SJCRH30 (cell line): ENCODE results near the gene PIK3AP1. TPM values are rescaled to one million over a fixed set of nuclear protein-coding genes. Genes with fewer than 3 reads are reported as not detected.

Experiments
- DNase-seq, 2 experiments: peaks; one replicate each; pipeline ENCODE4 v3.0.0-alpha.2; 2015 to 2020
- H3K27ac ChIP-seq: fragments of 250-450 bp; sonication (Bioruptor Pico); 2 replicates; pipeline ENCODE4 v1.5.1; 2020; ENCODE audit warnings: mild to moderate bottlenecking, moderate library complexity
- H3K27me3 ChIP-seq: fragments of 250-450 bp; sonication (Bioruptor Pico); 2 replicates; pipeline ENCODE4 v1.5.1; 2020; ENCODE audit warnings: mild to moderate bottlenecking, moderate library complexity
- H3K36me3 ChIP-seq: fragments of 250-450 bp; sonication (Bioruptor Pico); 2 replicates; pipeline ENCODE4 v1.5.1; 2020; ENCODE audit warnings: mild to moderate bottlenecking, moderate library complexity
- H3K4me1 ChIP-seq: fragments of 250-450 bp; sonication (Bioruptor Pico); 2 replicates; pipeline ENCODE4 v1.5.1; 2020; ENCODE audit warnings: mild to moderate bottlenecking, moderate library complexity
- H3K4me3 ChIP-seq: fragments of 250-450 bp; sonication (Bioruptor Pico); 2 replicates; pipeline ENCODE4 v1.5.1; 2020; ENCODE audit warnings: mild to moderate bottlenecking, moderate library complexity
- H3K9me3 ChIP-seq: fragments of 250-450 bp; sonication (Bioruptor Pico); replicated peaks from 2 replicates; pipeline ENCODE4 v1.5.1; 2020; ENCODE audit warnings: mild to moderate bottlenecking, moderate library complexity
- total RNA-seq: library from RNA; depleted of rRNA; stranded (reverse); fragments of >200 nt; shearing (Covaris generic); gene quantifications from 2 replicates; pipeline ENCODE4 v1.2.3, GENCODE V29; 2014

Gene PIK3AP1
- total RNA-seq, 1 experiment from 2014 or later: 7.1 TPM

DNA sequence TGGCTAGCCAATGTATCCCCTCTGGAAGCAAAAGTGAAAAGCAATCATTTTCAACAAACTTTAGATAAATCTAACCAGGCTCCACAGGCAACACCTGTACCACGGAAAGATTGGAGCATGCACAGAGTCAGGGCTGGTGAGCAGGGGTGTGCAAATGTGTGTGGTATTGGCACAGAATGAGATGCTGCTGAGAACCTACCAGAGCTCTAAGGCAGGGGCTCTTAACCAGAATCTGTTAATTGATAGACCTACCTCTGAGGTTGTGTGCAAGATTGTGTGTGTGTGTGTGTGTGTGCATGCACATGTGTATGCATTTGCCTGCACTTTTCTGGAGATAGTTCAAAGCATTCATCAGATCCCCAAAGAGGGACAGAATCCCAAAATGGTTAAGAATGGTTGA, 62.9 kb downstream of the PIK3AP1 start:
- Histone ChIP-seq H3K4me1 (peaks cover 10% of the 10 kb centered on the region), H3K9me3 (no peaks in the 10 kb centered on the region), H3K4me3 (no peak overlapping the region), H3K36me3 (no peaks in the 10 kb centered on the region), H3K27ac (no peak overlapping the region), H3K27me3 (no peaks in the 10 kb centered on the region)
- DNase-seq: no peak

GRCh38 chr10:96656839-96657238, 63.5 kb downstream of the PIK3AP1 start:
- Histone ChIP-seq H3K9me3 (no peaks in the 10 kb centered on the region), H3K36me3 (no peaks in the 10 kb centered on the region), H3K4me1 (peaks cover 10% of the 10 kb centered on the region), H3K4me3 (no peak overlapping the region), H3K27ac (no peak overlapping the region), H3K27me3 (no peaks in the 10 kb centered on the region)
- no peak for DNase-seq

DNA sequence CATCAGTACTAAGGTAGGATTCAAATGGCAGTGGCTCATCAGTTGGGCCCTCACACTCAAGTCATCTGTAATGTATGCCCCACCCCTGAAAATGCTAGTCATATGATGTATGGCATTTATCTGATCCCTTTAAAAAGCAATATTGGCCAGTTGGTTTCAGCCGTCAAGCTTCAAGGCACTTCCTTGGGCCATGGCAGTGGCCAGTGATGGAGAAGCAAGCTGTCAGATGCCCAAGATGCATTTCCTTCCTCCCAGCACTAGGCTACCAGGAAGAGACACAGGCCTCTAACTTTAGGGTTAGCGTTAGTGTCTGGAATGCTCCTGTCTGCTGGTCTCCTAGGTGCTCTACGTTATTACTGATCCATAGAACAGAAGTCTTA, 64.1 kb downstream of the PIK3AP1 start:
- Histone ChIP-seq H3K9me3 (no peaks in the 10 kb centered on the region), H3K27me3 (no peaks in the 10 kb centered on the region), H3K27ac (no peak overlapping the region), H3K4me3 (no peak overlapping the region), H3K4me1 (peaks cover 10% of the 10 kb centered on the region), H3K36me3 (no peaks in the 10 kb centered on the region)
- DNase-seq: no peak

GRCh38 chr10:96655461-96656197, 64.7 kb downstream of the PIK3AP1 start:
- H3K27ac ChIP-seq: no peak overlapping the region
- no peaks in the 10 kb centered on the region for H3K27me3 ChIP-seq
- no peak overlapping the region for H3K4me3 ChIP-seq
- H3K9me3 ChIP-seq: no peaks in the 10 kb centered on the region
- no peaks in the 10 kb centered on the region for H3K36me3 ChIP-seq
- DNase-seq: no peak
- peaks cover 10% of the 10 kb centered on the region for H3K4me1 ChIP-seq

DNA sequence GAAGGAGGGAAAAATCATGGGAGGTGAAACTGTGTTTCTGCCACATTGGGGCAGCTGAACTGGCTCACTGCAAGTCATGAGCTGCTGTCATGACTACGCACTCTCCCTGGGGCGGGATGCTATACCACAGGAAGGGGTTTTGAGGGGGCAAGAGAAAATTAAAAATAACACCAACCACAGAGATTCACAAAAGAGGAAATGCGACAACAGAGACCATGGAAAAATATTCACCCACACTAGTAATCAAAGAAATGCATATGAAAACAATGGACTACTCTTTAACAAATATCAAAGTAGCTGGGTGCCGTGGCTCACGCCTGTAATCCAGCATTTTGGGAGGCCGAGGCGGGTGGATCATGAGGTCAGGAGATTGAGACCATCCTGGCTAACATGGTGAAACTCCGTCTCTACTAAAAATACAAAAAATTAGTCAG, 68.3 kb downstream of the PIK3AP1 start:
- Histone ChIP-seq H3K27me3 (no peaks in the 10 kb centered on the region), H3K36me3 (no peaks in the 10 kb centered on the region), H3K9me3 (no peaks in the 10 kb centered on the region), H3K4me3 (no peak overlapping the region), H3K4me1 (no peaks in the 10 kb centered on the region), H3K27ac (no peak overlapping the region)
- no peak for DNase-seq

GRCh38 chr10:96650958-96651357, 69.4 kb downstream of the PIK3AP1 start:
- no peaks in the 10 kb centered on the region for H3K4me1 ChIP-seq
- no peak overlapping the region for H3K4me3 ChIP-seq
- H3K9me3 ChIP-seq: no peaks in the 10 kb centered on the region
- no peak overlapping the region for H3K27ac ChIP-seq
- no peaks in the 10 kb centered on the region for H3K27me3 ChIP-seq
- H3K36me3 ChIP-seq: no peaks in the 10 kb centered on the region
- no peak for DNase-seq

GRCh38 chr10:96648297-96648696, 72.0 kb downstream of the PIK3AP1 start:
- H3K27me3 ChIP-seq: no peaks in the 10 kb centered on the region
- no peak for DNase-seq
- H3K27ac ChIP-seq: no peak overlapping the region
- no peak overlapping the region for H3K4me3 ChIP-seq
- no peaks in the 10 kb centered on the region for H3K4me1 ChIP-seq
- no peaks in the 10 kb centered on the region for H3K9me3 ChIP-seq
- H3K36me3 ChIP-seq: no peaks in the 10 kb centered on the region

GRCh38 chr10:96647466-96647865, 72.8 kb downstream of the PIK3AP1 start:
- DNase-seq: no peak
- Histone ChIP-seq H3K36me3 (no peaks in the 10 kb centered on the region), H3K4me3 (no peak overlapping the region), H3K9me3 (no peaks in the 10 kb centered on the region), H3K4me1 (no peaks in the 10 kb centered on the region), H3K27ac (no peak overlapping the region), H3K27me3 (no peaks in the 10 kb centered on the region)

GRCh38 chr10:96646751-96647166, 73.6 kb downstream of the PIK3AP1 start:
- Histone ChIP-seq H3K4me1 (no peaks in the 10 kb centered on the region), H3K9me3 (no peaks in the 10 kb centered on the region), H3K36me3 (no peaks in the 10 kb centered on the region), H3K27ac (no peak overlapping the region), H3K4me3 (no peak overlapping the region), H3K27me3 (no peaks in the 10 kb centered on the region)
- DNase-seq: no peak

DNA sequence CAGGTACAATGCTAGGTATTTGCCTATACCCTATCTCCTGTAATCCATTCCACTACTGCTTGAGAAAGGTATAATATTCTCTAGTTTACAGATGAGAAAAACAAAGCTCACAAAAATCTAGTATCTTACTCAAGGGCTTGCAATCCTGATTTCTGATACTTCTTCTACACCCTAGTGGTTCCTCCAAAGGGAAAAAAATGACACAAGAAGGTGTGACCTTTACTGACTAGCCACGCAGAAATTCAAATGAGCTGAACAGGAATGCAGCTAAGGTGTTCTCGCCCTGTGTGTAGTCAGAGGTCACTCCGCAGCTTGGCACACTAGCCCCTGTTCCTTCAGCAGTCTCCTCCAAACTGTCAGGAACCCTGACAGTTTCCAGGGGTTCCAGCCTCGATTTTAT, 74.0 kb downstream of the PIK3AP1 start:
- Histone ChIP-seq H3K4me1 (no peaks in the 10 kb centered on the region), H3K27ac (no peak overlapping the region), H3K4me3 (no peak overlapping the region), H3K27me3 (no peaks in the 10 kb centered on the region), H3K9me3 (no peaks in the 10 kb centered on the region), H3K36me3 (no peaks in the 10 kb centered on the region)
- DNase-seq: no peak

DNA sequence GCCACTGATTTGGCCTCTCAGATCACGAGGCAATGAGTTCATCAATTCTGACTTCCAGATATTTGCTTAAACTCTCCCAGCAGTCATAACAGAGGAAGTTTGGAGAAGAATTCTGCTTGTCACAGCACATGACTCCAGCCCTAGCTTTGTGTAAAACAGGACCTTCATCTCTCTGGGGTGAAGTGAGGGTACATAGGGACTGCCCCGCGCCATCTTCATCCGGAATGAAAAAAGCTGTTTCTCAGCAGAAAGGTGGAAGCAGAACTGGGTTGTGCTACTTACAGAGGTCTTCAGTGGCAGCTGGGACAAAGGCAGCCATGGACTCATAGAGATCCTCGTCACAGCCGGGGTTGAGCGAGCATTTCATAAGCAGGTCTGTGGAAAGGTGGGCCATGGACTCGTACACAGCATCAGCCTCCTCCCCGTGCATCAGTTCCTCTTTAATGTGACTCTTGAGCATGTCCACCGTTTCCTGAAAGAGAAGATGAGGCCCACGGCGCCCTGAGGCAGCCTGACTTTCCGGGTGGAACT, 75.1 kb downstream of the PIK3AP1 start:
- Histone ChIP-seq H3K27ac (no peak overlapping the region), H3K9me3 (no peaks in the 10 kb centered on the region), H3K36me3 (no peaks in the 10 kb centered on the region), H3K4me1 (no peaks in the 10 kb centered on the region), H3K27me3 (no peaks in the 10 kb centered on the region), H3K4me3 (no peak overlapping the region)
- no peak for DNase-seq

DNA sequence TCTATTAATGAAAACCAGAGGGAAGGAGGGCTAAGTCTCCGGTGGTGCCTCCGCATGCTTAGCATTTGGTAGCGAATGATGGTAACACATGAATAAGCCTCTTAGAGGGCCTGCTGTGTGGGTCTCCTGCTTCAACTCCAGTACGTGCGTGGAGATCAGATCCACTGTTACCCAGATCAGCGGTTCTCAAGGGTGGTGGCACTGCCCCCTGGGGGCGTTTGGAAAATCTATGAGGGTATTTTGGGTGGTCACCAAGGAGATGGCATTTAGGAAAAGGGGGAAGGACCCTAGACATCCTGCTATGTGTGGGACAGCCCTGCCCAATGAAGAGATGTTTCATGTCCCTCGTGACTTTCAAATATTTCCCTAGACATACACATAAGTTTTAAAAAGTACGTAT, 76.4 kb downstream of the PIK3AP1 start:
- Histone ChIP-seq H3K4me1 (no peaks in the 10 kb centered on the region), H3K27me3 (no peaks in the 10 kb centered on the region), H3K4me3 (no peak overlapping the region), H3K36me3 (no peaks in the 10 kb centered on the region), H3K27ac (no peak overlapping the region), H3K9me3 (no peaks in the 10 kb centered on the region)
- no peak for DNase-seq

DNA sequence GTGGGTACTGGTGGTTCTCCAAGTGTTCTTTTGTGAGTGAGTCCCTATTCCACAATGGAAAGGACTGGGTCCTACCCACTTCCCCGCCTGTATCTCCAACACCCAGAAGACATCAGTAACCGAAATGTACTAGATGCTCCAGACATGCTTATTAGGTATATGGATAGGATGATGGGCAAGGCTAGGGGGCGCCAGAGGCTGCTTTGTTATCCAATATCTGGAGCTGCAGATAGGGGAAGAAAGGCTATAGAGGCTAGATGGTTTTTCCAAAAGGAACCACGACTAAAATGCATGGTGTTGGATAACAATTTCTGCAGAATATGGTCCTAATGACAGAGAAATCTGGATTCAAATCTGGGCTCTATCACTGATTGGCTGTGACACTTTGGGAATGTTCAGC, 77.3 kb downstream of the PIK3AP1 start:
- Histone ChIP-seq H3K27me3 (no peaks in the 10 kb centered on the region), H3K9me3 (no peaks in the 10 kb centered on the region), H3K36me3 (no peaks in the 10 kb centered on the region), H3K4me1 (no peaks in the 10 kb centered on the region), H3K27ac (no peak overlapping the region), H3K4me3 (no peak overlapping the region)
- peak; percentile 64 to 76 for DNase-seq

- DNase-seq: no peak
- H3K4me1 ChIP-seq: no peaks in the 10 kb centered on the region
- H3K27ac ChIP-seq: no peak overlapping the region
- no peaks in the 10 kb centered on the region for H3K36me3 ChIP-seq
- no peaks in the 10 kb centered on the region for H3K9me3 ChIP-seq
- H3K27me3 ChIP-seq: no peaks in the 10 kb centered on the region
- no peak overlapping the region for H3K4me3 ChIP-seq
These were observed 77.8 kb downstream of the PIK3AP1 start for GRCh38 chr10:96642530-96642929.

DNA sequence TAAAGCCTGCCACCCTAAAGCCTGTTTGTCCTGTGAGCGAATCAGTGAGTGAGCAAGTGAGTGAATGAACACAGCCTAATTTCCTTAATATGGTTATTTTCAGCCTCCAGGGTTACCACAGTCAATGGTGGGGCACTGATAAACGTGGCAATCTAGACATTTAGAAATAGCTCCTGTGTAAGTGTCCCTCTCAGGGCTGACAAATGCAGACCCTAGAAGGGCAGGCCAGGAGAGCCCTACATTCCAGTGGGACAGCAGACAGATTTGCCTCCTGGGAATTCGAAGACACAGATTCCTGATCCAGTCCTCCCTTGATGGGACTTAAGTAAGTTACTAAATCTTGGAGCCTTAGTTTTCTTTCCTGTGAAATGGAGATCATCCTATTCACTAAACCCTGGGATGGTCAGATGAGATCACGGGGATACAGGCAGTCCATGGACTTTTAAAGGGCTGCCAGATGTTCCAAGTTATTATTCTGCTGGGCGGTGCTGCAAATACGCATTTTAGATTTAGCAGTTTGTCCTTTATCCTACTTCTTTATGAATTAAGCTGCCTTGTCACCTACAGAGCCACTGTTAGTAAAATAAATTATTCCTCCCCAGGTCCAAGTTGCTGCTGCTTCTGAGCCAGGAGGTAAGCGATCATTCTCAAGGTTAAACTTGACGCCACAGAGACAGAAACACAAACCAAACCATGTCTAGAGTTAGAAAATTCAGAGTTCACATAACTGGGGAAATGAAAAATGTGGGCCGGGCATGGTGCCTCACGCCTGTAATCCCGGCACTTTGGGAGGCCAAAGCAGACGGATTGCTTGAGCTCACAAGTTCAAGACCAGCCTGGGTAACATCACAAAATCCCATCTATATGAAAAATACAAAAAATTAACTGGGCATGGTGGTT, 78.7 kb downstream of the PIK3AP1 start:
- no peak overlapping the region for H3K27ac ChIP-seq
- no peaks in the 10 kb centered on the region for H3K27me3 ChIP-seq
- H3K4me3 ChIP-seq: no peak overlapping the region
- H3K4me1 ChIP-seq: no peaks in the 10 kb centered on the region
- no peak for DNase-seq
- H3K36me3 ChIP-seq: no peaks in the 10 kb centered on the region
- no peaks in the 10 kb centered on the region for H3K9me3 ChIP-seq
